Measurements from ENCODE around the gene BCL2L12.
"Not testable (repeated sequence)": the region's sequence is repeated elsewhere in the genome, so short reads cannot be mapped to it uniquely, and the experiment has no call there.

Gene BCL2L12

GRCh38 chr19:49713236-49713845 is 47.6 kb downstream of the BCL2L12 start:
- FAIRE-seq = no peak

DNA sequence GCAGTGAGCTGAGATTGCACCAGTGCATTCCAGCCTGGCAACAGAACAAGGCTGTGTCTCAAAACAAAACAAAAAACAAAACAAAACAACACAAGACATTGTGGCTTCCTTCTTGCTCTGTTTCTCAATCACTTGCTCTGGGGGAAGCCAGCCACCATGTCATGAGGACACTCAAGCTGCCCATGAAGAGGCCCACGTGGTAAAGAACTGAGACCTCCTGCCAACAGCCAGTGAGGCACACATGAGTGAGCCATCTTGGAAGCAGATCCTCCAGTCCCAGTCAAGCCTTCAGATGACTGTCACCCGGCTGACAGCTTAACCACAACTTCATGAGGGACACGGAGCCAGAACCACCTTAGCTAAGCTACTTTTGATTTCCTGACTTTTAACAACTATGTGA is 50.4 kb downstream of the BCL2L12 start:
- no peak for FAIRE-seq

DNA sequence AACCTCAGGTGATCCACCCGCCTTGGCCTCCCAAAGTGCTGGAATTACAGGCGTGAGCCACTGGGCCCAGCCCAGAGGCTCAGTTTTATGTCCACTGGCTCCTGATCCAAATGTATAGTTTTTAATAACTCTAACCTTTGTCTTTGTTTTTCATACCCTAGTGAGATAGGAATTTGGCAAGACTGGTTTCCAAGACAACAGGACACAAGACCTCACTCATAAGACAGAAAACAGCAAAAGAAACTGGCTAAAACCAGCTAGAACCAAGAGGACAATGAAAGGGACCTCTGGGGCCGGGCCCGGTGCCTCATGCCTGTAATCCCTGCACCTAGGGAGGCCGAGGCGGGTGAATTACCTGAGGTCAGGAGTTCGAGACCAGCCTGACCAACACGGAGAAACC is 52.8 kb downstream of the BCL2L12 start:
- no peak for FAIRE-seq

- no peak for FAIRE-seq
These were observed 53.3 kb downstream of the BCL2L12 start for GRCh38 chr19:49718991-49719390.

GRCh38 chr19:49719420-49719819 is 53.7 kb downstream of the BCL2L12 start:
- not testable (repeated sequence) for FAIRE-seq
